Activated T-cell treated with anti-CD3 and anti-CD28 coated beads for 24 hours (primary cell): ENCODE measurements around the gene SLC6A18.

Experiments used
- DNase-seq: peaks from one replicate; pipeline ENCODE4 v3.0.0-alpha.2; 2020; ENCODE audit warnings: low read depth

SLC6A18 gene

GRCh38 chr5:1203968-1204692 lies 21.1 kb upstream of the SLC6A18 start:
- DNase-seq, result no peak

- DNase-seq, result no peak
These were observed 20.4 kb upstream of the SLC6A18 start for GRCh38 chr5:1204693-1205242.

- DNase-seq, result no peak
These were observed 19.7 kb upstream of the SLC6A18 start for GRCh38 chr5:1205255-1206180.

- no peak for DNase-seq
These were observed 18.4 kb upstream of the SLC6A18 start for GRCh38 chr5:1206521-1207412.

GRCh38 chr5:1207555-1207954 lies 17.6 kb upstream of the SLC6A18 start:
- DNase-seq, result no peak

- no peak for DNase-seq
These were observed 16.9 kb upstream of the SLC6A18 start for GRCh38 chr5:1208221-1208742.

DNA sequence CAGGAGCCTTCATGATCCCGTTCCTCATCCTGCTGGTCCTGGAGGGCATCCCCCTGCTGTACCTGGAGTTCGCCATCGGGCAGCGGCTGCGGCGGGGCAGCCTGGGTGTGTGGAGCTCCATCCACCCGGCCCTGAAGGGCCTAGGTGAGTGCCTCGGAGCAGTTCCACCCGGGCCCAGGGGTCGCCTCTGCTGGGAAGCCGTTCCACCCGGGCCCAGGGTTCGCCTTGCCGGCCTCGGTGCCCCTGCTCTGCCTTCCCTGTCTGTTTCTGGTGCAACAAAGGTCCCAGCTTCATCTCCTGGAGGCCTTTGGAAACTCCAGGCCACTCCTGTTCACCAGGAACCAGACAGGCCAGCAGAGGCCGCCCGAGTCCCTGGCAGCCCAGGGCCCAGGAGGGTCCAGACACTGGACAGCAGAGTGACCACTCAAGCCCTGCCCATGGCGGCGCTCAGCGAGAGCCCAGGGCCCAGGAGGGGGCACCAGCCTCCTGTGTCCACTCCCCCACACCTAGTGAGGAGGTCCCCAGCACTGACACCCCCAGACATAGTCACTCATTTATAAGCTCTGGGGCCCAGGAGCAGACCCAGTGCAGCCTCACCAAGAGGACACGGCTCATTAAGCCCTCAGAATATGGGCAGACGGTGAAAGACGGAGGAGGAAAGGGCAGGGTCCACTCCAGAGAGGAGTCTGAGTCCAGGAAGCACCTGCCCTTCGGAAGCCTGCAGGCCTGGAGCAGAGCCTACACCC lies 16.3 kb upstream of the SLC6A18 start:
- no peak for DNase-seq

DNA sequence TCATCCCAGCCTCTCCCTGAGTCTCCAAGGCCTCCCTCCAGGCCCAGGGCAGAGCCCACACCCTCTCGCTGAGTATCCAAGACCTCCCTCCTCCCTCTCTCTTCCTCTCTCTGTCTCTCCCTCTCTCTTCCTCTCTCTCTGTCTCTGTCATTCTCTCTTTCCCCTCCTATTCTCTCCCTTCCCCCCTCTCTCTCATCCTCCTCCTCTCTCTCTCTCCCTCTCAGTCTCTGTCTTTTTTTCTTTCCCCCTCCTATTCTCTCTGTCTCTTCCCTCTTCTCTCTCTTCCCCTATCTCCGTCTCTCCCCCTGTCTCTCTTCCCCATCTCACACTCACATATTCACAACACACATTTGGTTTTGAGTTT lies 15.7 kb upstream of the SLC6A18 start:
- DNase-seq, result no peak

DNA sequence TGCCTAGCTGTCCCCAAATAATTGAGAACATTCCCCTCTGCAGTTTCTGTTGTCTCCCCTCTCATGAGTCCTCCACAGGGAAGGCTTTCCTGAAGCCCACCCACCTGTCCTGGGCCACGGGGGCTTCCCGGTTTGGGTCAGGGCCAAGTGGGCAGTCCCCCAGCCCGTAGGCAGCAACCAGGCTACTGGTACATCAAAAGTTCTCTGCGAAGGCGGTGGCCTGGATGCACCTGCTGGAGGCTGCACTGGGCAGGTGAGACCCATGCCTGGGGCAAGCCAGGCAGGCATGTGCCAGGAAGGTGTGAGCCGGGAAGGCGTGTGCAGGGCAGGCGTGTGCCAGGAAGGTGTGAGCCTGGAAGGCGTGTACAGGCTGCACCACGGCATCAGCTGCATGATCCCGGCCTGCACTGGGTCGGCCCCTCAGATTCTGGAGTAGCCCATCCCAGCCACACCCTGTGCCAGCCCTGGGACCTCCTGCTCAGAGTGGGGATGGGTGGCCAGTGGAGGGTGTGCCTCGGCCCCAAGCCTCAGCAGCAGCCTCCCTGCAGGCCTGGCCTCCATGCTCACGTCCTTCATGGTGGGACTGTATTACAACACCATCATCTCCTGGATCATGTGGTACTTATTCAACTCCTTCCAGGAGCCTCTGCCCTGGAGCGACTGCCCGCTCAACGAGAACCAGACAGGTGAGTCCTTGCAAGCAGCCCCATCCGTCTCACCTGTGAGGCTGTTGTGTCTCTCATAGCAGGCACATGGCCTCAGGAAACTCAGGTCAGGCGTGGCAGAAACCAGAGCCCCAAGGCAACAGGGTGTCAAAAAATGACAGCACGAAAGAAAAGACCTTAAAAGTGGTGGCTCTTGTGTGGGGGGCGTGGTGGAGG lies 15.0 kb upstream of the SLC6A18 start:
- DNase-seq, result no peak

DNA sequence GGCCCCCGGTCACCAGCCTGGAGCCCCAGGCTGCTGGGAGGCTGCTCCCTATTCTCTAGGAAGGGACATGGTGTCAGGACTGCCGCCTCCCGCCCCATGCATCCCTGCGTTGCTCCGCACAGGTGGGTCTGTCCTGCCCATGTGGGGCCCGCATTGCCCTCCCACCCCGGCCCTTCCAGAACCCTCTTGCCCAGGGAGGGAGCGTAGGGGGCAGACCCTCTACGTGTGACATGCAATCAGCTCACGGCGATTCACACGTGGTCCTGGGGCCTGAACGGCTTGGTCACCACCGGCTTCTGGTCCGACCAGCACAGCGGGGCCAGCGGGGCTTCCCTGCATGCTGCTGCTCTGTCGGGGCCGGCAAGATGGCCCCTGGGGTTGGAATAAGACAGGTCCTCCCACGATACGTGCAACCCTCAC lies 14.3 kb upstream of the SLC6A18 start:
- DNase-seq, result no peak

DNA sequence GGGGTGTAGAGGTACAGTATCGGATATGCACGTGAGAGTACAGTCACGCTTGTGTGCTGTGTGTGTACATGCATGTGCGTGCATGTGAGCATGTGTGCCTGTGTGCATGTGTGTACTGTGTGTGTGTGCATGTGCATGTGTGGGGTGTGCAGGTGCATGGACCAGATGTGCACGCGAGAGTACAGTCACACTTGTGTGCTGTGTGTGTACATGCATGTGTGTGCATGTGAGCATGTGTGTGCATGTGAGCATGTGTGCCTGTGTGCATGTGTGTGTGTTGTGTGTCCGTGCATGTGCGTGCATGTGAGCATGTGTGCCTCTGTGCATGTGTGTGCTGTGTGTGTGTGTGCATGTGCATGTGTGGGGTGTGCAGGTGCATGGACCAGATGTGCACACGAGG lies 13.5 kb upstream of the SLC6A18 start:
- DNase-seq, result no peak

DNA sequence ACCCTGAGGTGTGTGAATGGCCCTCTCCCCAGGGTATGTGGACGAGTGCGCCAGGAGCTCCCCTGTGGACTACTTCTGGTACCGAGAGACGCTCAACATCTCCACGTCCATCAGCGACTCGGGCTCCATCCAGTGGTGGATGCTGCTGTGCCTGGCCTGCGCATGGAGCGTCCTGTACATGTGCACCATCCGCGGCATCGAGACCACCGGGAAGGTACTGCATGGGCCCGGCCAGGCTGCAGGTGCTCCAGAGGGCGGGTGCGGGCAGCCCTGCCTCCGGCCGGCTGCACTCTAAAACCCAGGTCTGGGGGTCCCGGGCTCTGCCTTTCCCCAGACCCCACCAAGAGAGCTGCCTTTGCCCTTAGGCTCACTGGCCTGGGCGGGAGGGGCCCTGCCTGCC lies 12.9 kb upstream of the SLC6A18 start:
- no peak for DNase-seq

DNA sequence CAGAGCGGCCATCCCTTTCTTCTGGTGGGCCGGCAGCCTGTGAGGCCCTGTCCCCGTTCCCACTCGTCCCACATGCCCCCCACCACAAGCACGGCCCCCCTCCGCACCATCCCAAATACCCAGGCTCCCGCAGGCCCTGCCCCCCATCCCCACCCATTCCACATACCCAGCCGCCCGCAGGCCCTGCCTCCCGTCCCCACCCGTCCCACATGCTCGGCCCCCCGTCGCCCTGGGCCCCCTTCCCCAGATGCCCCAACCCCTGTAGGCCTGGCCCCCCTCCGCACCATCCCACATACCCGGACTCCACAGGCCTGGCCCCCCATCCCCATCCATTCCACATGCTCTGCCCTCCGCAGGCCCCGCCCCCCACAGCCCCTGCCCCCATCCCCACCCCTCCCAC lies 12.3 kb upstream of the SLC6A18 start:
- no peak for DNase-seq

DNA sequence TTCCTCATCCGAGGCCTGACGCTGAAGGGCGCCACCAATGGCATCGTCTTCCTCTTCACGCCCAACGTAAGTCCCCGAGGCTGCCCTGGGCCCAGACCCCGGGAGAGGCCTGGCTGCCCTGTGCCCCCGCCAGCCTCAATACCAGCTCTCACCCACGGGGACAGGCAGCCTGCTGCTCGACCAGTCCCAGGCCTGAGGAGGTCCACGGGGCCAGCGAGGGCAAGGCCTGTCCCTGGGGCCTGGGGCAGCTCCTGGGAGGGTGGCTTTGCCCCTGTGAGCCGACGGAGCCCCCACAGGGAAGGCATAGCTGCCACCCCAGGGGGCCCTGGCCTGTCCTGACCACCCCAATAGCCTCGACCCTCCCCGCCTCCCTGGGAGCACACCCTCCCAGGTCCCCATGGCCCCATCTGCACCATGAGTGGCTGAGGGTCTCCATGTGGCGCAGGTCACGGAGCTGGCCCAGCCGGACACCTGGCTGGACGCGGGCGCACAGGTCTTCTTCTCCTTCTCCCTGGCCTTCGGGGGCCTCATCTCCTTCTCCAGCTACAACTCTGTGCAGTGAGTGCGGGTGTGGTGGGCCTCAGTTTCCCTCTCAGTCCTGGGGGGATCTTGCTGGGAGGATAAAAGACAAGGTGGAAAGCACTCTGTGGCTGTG lies 11.5 kb upstream of the SLC6A18 start:
- no peak for DNase-seq

DNA sequence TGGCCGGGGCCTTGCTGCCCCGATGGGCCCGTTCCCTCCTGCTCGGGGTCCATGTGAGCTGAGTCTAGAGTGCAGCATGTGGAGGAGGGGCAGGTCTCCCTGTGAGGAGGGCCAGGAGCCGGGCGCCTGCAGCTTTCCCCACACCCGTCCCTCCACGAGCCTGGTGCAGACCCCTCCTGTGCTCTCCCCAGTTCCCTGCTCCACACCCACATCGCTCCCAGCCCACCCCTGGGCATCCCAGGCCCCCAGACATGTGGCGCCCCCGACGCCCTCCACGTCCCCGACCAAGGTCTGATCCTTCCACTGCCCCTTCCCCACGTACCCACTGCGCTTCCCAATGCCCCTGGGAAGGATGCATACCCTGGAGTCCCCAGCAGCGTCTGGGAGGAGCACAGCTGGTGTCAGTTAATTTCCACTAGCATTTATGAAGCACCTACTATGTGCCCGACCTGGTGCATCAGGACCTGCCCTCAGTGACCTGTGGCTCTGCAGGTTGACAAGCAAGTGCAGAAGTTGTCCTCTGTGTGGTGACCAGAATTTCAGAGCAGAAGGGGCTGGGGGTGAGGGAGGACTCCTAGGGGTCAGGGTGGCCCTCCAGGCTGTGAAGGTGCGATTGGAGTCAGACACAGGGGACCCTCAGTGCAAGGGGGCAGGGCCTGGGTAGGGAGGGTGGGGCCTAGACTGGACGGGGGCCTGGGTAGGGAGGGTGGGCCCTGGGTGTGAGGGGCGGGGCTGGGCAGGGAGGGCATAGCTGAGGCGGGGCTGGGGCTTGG lies 10.8 kb upstream of the SLC6A18 start:
- no peak for DNase-seq

DNA sequence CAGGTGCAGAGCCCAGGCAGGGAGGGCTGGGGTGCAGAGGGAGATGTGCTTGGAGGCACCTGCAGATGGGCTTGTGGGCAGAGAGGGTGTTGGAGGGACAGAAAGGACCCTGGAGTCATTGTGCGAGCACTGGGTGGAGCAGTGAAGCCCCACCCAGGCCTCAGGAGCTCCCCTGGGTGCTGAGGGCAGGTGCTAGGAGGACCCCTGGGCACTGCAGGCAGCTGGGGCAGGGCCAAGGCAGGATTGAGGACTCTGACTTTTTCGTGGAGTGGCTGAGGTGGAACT lies 10.3 kb upstream of the SLC6A18 start:
- DNase-seq, result no peak

- DNase-seq, result no peak
These were observed 9.7 kb upstream of the SLC6A18 start for GRCh38 chr5:1215320-1216096.

- DNase-seq, result no peak
These were observed 8.8 kb upstream of the SLC6A18 start for GRCh38 chr5:1216211-1216917.
